Right atrium auricular region (tissue), 2 donors: Measurements from ENCODE around the gene RGS21. TPM values are rescaled to one million over a fixed set of nuclear protein-coding genes. Genes with fewer than 3 reads are reported as not detected.

Experiments
- DNase-seq: peaks from one replicate; pipeline ENCODE4 v3.0.0-alpha.2; 2019; ENCODE audit warnings: low spot score
- H3K27ac ChIP-seq, 2 donors: fragments of 200-600 bp; sonication (generic); 1 replicate in 1 of 2; 2 replicates in 1 of 2; pipeline ENCODE4 v1.5.1; 2016 to 2019
- H3K27me3 ChIP-seq, 2 donors: fragments of 200-600 bp; sonication (generic); one replicate each; pipeline versions ENCODE4 v1.5.1 to v1.6.0; 2017 to 2019
- H3K36me3 ChIP-seq: fragments of 200-600 bp; sonication (generic); one replicate; pipeline ENCODE4 v1.5.1; 2016
- H3K4me1 ChIP-seq, 2 donors: fragments of 200-600 bp; sonication (generic); one replicate each; pipeline versions ENCODE4 v1.5.1 to v1.6.0; 2017 to 2019
- H3K4me3 ChIP-seq, 2 donors: fragments of 200-600 bp; sonication (generic); 1 replicate in 1 of 2; 2 replicates in 1 of 2; pipeline ENCODE4 v1.5.1; 2017 to 2019; ENCODE audit warnings: mild to moderate bottlenecking in 1 of 2, moderate library complexity in 1 of 2
- H3K9me3 ChIP-seq, 2 donors: fragments of 200-600 bp; sonication (generic); one replicate each; pipeline ENCODE4 v1.5.1; 2019
- total RNA-seq, 2 donors: library from RNA; depleted of rRNA; stranded (reverse); fragments of >200 nt; gene quantifications; one replicate each; pipeline ENCODE4 v1.1.0, GENCODE V29; 2016
- TF ChIP-seq, protein P1 (sequence below), 2 donors: fragments of 200-600 bp; sonication (generic); IDR thresholded peaks; one replicate each; pipeline ENCODE4 v1.5.1; 2019; ENCODE audit warnings: antibody characterized with exemption in 2 of 2

RGS21 gene
- total RNA-seq, 2 donors from 2014 or later = not detected

DNA sequence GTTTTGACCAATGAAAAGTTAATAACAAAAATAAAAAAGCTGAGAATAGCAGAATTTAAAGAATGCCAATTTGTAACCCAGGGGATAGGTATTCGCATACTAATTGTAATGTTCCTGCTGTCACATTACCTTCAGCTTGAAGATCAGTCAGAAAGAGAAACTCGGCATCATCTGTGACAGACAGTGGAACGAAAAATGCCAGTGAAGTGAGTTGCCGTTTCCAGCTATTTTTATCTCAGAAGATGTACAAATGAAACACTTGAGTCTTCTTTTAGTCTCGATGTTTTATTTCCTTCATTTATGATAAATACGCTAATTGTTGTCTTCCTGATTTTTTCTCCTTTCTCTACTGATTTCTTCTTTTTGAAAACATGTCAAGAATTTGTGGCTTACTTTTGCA is 26.1 kb downstream of the RGS21 start:
- Histone ChIP-seq H3K4me3 (no peak overlapping the region), H3K27ac (no peak overlapping the region), H3K36me3 (no peaks in the 10 kb centered on the region), H3K9me3 (no peaks in the 10 kb centered on the region), H3K4me1 (no peaks in the 10 kb centered on the region), H3K27me3 (no peaks in the 10 kb centered on the region)
- DNase-seq = no peak
- TF ChIP-seq, protein P1, sequence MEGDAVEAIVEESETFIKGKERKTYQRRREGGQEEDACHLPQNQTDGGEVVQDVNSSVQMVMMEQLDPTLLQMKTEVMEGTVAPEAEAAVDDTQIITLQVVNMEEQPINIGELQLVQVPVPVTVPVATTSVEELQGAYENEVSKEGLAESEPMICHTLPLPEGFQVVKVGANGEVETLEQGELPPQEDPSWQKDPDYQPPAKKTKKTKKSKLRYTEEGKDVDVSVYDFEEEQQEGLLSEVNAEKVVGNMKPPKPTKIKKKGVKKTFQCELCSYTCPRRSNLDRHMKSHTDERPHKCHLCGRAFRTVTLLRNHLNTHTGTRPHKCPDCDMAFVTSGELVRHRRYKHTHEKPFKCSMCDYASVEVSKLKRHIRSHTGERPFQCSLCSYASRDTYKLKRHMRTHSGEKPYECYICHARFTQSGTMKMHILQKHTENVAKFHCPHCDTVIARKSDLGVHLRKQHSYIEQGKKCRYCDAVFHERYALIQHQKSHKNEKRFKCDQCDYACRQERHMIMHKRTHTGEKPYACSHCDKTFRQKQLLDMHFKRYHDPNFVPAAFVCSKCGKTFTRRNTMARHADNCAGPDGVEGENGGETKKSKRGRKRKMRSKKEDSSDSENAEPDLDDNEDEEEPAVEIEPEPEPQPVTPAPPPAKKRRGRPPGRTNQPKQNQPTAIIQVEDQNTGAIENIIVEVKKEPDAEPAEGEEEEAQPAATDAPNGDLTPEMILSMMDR (IDR thresholded peaks at IDR 0.05) = no peak

DNA sequence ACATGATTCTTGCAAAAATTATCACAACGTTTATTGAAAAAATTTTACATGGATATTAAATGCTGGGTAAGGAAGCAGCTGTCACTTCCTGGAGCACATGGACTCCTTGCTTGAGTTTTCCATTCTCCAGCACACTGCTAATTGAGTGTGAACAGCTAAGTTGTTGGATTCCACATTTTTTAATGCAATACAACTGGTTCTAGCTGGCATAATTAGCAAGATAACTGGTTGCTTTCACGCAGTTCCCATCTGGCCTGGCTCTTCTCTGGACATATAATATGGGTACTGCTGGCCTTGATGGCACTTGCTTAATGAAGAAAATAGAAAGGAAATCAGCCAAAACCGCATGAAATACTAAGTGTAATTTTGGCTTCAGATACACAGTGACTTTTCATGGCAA is 26.6 kb downstream of the RGS21 start:
- Histone ChIP-seq H3K4me1 (no peaks in the 10 kb centered on the region), H3K27me3 (no peaks in the 10 kb centered on the region), H3K4me3 (no peak overlapping the region), H3K9me3 (no peaks in the 10 kb centered on the region), H3K36me3 (no peaks in the 10 kb centered on the region), H3K27ac (no peak overlapping the region)
- DNase-seq = no peak
- TF ChIP-seq, protein P1 (IDR thresholded peaks at IDR 0.05) = no peak

GRCh38 chr1:192349314-192349713 is 32.5 kb downstream of the RGS21 start:
- no peaks in the 10 kb centered on the region for H3K27me3 ChIP-seq
- no peak overlapping the region for H3K4me3 ChIP-seq
- no peak overlapping the region for H3K27ac ChIP-seq
- H3K9me3 ChIP-seq = no peaks in the 10 kb centered on the region
- TF ChIP-seq, protein P1 (IDR thresholded peaks at IDR 0.05) = no peak
- DNase-seq = no peak
- H3K4me1 ChIP-seq = no peaks in the 10 kb centered on the region
- no peaks in the 10 kb centered on the region for H3K36me3 ChIP-seq

GRCh38 chr1:192350356-192350755 is 33.6 kb downstream of the RGS21 start:
- no peaks in the 10 kb centered on the region for H3K9me3 ChIP-seq
- H3K4me1 ChIP-seq = no peaks in the 10 kb centered on the region
- no peaks in the 10 kb centered on the region for H3K36me3 ChIP-seq
- H3K27me3 ChIP-seq = no peaks in the 10 kb centered on the region
- no peak for DNase-seq
- no peak overlapping the region for H3K27ac ChIP-seq
- TF ChIP-seq, protein P1 (IDR thresholded peaks at IDR 0.05) = no peak
- H3K4me3 ChIP-seq = no peak overlapping the region

GRCh38 chr1:192351550-192351949 is 34.8 kb downstream of the RGS21 start:
- Histone ChIP-seq H3K27me3 (no peaks in the 10 kb centered on the region), H3K4me1 (no peaks in the 10 kb centered on the region), H3K4me3 (no peak overlapping the region), H3K36me3 (no peaks in the 10 kb centered on the region), H3K9me3 (no peaks in the 10 kb centered on the region), H3K27ac (no peak overlapping the region)
- no peak for DNase-seq
- TF ChIP-seq, protein P1 (IDR thresholded peaks at IDR 0.05) = no peak

DNA sequence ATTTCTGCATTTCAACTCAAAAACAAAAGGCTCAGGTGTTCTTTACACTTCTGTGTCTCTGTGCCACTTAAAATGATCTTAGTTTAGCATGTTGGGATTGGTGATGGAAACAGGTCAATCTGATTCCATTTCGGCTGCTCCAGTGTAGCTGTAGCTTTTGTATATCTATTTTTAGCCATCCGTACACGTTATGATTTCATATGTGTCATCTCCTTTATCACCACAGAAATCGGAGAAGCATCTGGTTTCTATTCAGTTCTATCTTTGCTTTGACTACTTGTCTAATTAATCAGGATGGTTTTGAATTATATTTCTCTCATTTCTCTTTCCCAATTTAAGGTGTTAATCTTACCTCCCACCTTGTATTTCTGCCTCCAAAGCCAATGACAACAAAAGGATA is 41.1 kb downstream of the RGS21 start:
- Histone ChIP-seq H3K4me1 (no peaks in the 10 kb centered on the region), H3K27ac (no peak overlapping the region), H3K9me3 (no peaks in the 10 kb centered on the region), H3K4me3 (no peak overlapping the region), H3K27me3 (no peaks in the 10 kb centered on the region), H3K36me3 (no peaks in the 10 kb centered on the region)
- no peak for DNase-seq
- TF ChIP-seq, protein P1 (IDR thresholded peaks at IDR 0.05) = no peak
